OCI-LY7 (cell line): ENCODE data around the gene SYK. TPM values are rescaled to one million over a fixed set of nuclear protein-coding genes. Genes with fewer than 3 reads are reported as not detected.

Source experiments
- BruUV-seq: library from RNA; stranded (reverse); fragments of 400-500 nt; replicated peaks from 2 replicates; lab custom pipeline; 2021; lab: Mats Ljungman, UMichigan
- CTCF ChIA-PET: fragments of 300-600 bp; sonication (Branson Sonifier 250); formaldehyde crosslinking; loops from one replicate; lab custom pipeline; 2022; ENCODE audit warnings: antibody characterized with exemption; ENCODE audit not compliant: unreplicated experiment; lab: Charles Lee
- POLR2A ChIA-PET: fragments of 300-600 bp; sonication (Branson Sonifier 250); formaldehyde crosslinking; loops from one replicate; lab custom pipeline; 2022; ENCODE audit warnings: antibody characterized with exemption; lab: Charles Lee
- DNase-seq: peaks from one replicate; pipeline ENCODE4 v3.0.0-alpha.2; 2015; ENCODE audit warnings: low spot score
- H2AFZ ChIP-seq: fragments of 200-600 bp; sonication (generic), shearing (Covaris generic); 2 replicates; pipeline ENCODE4 v1.6.1; 2014; ENCODE audit warnings: mild to moderate bottlenecking, antibody characterized with exemption, low read length, moderate library complexity
- H3K27ac ChIP-seq: fragments of 200-600 bp; sonication (generic); 2 replicates; pipeline ENCODE4 v1.5.1; 2014; ENCODE audit warnings: mixed run types, low read depth, mild to moderate bottlenecking, moderate library complexity, low read length, inconsistent platforms; ENCODE audit not compliant: poor library complexity, severe bottlenecking
- H3K36me3 ChIP-seq: fragments of 200-600 bp; sonication (generic); 2 replicates; pipeline ENCODE4 v1.6.1; 2014; ENCODE audit warnings: mild to moderate bottlenecking, antibody characterized with exemption, low read length, moderate library complexity, mixed read lengths; ENCODE audit not compliant: insufficient read depth
- H3K4me1 ChIP-seq: fragments of 200-600 bp; sonication (generic); 2 replicates; pipeline ENCODE4 v1.5.1; 2014; ENCODE audit warnings: mild to moderate bottlenecking, low read length; ENCODE audit not compliant: insufficient read depth, poor library complexity, severe bottlenecking
- H3K4me2 ChIP-seq: fragments of 200-600 bp; sonication (generic); 2 replicates; pipeline ENCODE4 v1.6.1; 2014; ENCODE audit warnings: mild to moderate bottlenecking, low read length
- H3K4me3 ChIP-seq: fragments of 200-600 bp; sonication (generic); 2 replicates; pipeline ENCODE4 v1.5.1; 2014; ENCODE audit warnings: mild to moderate bottlenecking, low read depth, low read length; ENCODE audit not compliant: poor library complexity, severe bottlenecking
- H3K79me2 ChIP-seq: fragments of 200-600 bp; sonication (generic); 2 replicates; pipeline ENCODE4 v1.6.1; 2016; ENCODE audit warnings: low read depth, mild to moderate bottlenecking, low read length, moderate library complexity, mixed read lengths; ENCODE audit not compliant: insufficient read depth
- H3K9me2 ChIP-seq: fragments of 200-600 bp; sonication (generic); 2 replicates; pipeline ENCODE4 v1.6.1; 2016; ENCODE audit warnings: mild to moderate bottlenecking, low read length, mixed read lengths; ENCODE audit not compliant: insufficient read depth
- H3K9me3 ChIP-seq: fragments of 200-600 bp; sonication (generic); 2 replicates; pipeline ENCODE4 v1.6.1; 2014; ENCODE audit warnings: mild to moderate bottlenecking, mixed run types, low read length, mixed read lengths
- H4K20me1 ChIP-seq: fragments of 200-600 bp; sonication (generic); 2 replicates; pipeline ENCODE4 v1.6.1; 2014; ENCODE audit warnings: mild to moderate bottlenecking, antibody characterized with exemption, low read length, moderate library complexity, mixed read lengths; ENCODE audit not compliant: insufficient read depth
- CTCF ChIP-seq: fragments of 200-600 bp; sonication (generic); conservative IDR thresholded peaks from 2 replicates; pipeline ENCODE4 v1.5.1; 2014; ENCODE audit warnings: mild to moderate bottlenecking, antibody characterized with exemption, low read length, moderate library complexity, mixed read lengths
- EZH2phosphoT487 ChIP-seq: fragments of 200-600 bp; sonication (generic); IDR thresholded peaks from 2 replicates; pipeline ENCODE4 v1.6.1; 2018; ENCODE audit warnings: low read depth, borderline replicate concordance, mild to moderate bottlenecking, mixed run types, antibody characterized with exemption, low read length, moderate library complexity, mixed read lengths
- intact Hi-C: fragments of 100-400 bp; cut with micrococcal nuclease; formaldehyde crosslinking; loops from one replicate; pipeline ENCODE4 v1.10.0; 2022; ENCODE audit not compliant: unreplicated experiment
- total RNA-seq, 2 experiments: library from RNA; depleted of rRNA in 1 of 2; stranded (reverse); fragments of >200 nt in 1 of 2; shearing (Covaris generic) in 1 of 2; gene quantifications; 2 replicates each; pipeline ENCODE4 v1.2.3, GENCODE V29; 2014 to 2022

Gene SYK
- total RNA-seq, 2 experiments from 2014 or later = 112 to 175 TPM

GRCh38 chr9:90864779-90865178, 63.2 kb downstream of the SYK start:
- Histone ChIP-seq H3K79me2 (no peaks in the 10 kb centered on the region), H3K4me2 (no peak overlapping the region), H3K27ac (no peak overlapping the region), H3K9me3 (no peaks in the 10 kb centered on the region), H4K20me1 (no peaks in the 10 kb centered on the region), H3K4me3 (no peak overlapping the region), H3K4me1 (peaks cover 4% of the 10 kb centered on the region), H2AFZ (no peak overlapping the region), H3K9me2 (no peaks in the 10 kb centered on the region), H3K36me3 (peaks cover 95% of the 10 kb centered on the region)
- TF ChIP-seq CTCF = no peak
- no peak for TF ChIP-seq EZH2phosphoT487
- no TSS peak for BruUV-seq
- POLR2A ChIA-PET = interaction anchor here (0.6 kb wide), 2 partner anchors 30 to 848 kb away, joined by 3 to 4 read pairs; no protein-coding TSS in a partner anchor
- CTCF ChIA-PET = no interaction called here
- DNase-seq = no peak
- intact Hi-C loops = no loop called here

DNA sequence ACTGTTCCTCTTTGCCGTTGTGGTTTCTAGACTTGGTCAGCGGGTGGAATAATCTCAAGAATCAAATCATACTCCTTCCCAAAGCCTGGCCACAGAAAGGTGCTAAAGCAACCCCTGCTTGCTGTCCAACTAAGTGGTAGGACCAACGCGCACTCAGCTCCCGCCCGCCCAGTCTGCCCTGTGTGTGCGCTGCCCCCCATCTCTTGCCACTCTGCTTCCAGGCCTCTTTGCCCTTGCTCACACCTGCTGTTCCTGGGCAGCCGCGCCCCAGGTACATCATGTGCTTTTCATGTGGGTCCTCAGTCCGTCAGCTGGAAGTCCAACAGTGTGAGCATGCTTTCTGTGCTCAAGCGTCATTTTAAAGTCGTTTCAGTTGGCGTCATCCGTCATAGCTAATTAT, 65.5 kb downstream of the SYK start:
- BruUV-seq = no TSS peak
- no peak overlapping the region for H3K4me2 ChIP-seq
- intact Hi-C loops = no loop called here
- H3K4me3 ChIP-seq = no peak overlapping the region
- no peaks in the 10 kb centered on the region for H3K9me2 ChIP-seq
- no peak overlapping the region for H2AFZ ChIP-seq
- H3K36me3 ChIP-seq = peaks cover 88% of the 10 kb centered on the region
- peaks cover 14% of the 10 kb centered on the region for H3K4me1 ChIP-seq
- no peaks in the 10 kb centered on the region for H3K79me2 ChIP-seq
- no peak for DNase-seq
- ChIA-PET POLR2A (interaction anchor here (1.2 kb wide), 1 partner anchor 12 kb away, joined by 5 read pairs; no protein-coding TSS in a partner anchor), CTCF (no interaction called here)
- TF ChIP-seq CTCF (no peak), EZH2phosphoT487 (no peak)
- no peaks in the 10 kb centered on the region for H3K9me3 ChIP-seq
- no peaks in the 10 kb centered on the region for H4K20me1 ChIP-seq
- no peak overlapping the region for H3K27ac ChIP-seq

DNA sequence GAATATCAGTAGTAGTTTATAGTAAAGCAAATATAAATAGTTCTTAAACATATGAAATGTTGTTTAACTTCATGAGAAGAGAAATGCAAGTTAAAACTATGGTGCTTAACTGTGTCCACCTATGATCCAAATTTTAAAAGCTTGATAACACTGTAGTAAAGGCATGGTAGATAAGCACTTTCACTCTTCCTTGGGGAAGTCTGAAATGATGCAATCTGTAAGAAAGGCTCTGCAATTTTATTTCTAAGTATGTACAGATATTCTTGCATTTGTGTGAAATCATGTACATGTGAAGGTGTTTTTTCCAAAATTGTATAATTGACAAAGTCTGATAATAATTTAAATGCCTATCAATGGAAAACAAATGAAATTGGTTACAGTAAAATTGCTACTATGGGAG, 66.9 kb downstream of the SYK start:
- CTCF ChIA-PET = no interaction called here
- Histone ChIP-seq H3K79me2 (no peaks in the 10 kb centered on the region), H4K20me1 (no peaks in the 10 kb centered on the region), H3K9me2 (no peaks in the 10 kb centered on the region), H3K4me3 (no peak overlapping the region), H3K27ac (no peak overlapping the region), H3K36me3 (peaks cover 88% of the 10 kb centered on the region), H3K4me2 (no peak overlapping the region), H3K9me3 (no peaks in the 10 kb centered on the region), H2AFZ (no peak overlapping the region), H3K4me1 (peaks cover 14% of the 10 kb centered on the region)
- intact Hi-C loops = no loop called here
- POLR2A ChIA-PET = interaction anchor here (0.6 to 1.5 kb wide), 4 partner anchors 8 to 65 kb away, joined by 3 to 4 read pairs (median 3); no protein-coding TSS in a partner anchor
- DNase-seq = no peak
- BruUV-seq = no TSS peak
- TF ChIP-seq CTCF = no peak
- no peak for TF ChIP-seq EZH2phosphoT487
